Lung (tissue), 12 donors: Measurements from ENCODE around the gene CCDC120. TPM values are rescaled to one million over a fixed set of nuclear protein-coding genes. Genes with fewer than 3 reads are reported as not detected.

Experiments used
- ATAC-seq: fragments of 200-7000 bp; cut with Tn5 transposase; one replicate; pipeline ENCODE4 v1.9.1; 2020; ENCODE audit warnings: moderate number of reproducible peaks; ENCODE audit not compliant: insufficient read depth, low FRiP score
- DNase-seq, 3 donors: peaks; one replicate each; pipeline ENCODE4 v3.0.0-alpha.2; 2013 to 2017
- H3K27ac ChIP-seq, 2 donors: one replicate each; pipeline ENCODE4 v1.5.1; 2013; ENCODE audit warnings: mild to moderate bottlenecking in 2 of 2, moderate library complexity in 2 of 2, control low read depth in 1 of 2, inconsistent platforms in 1 of 2, low read depth in 1 of 2, low read length in 1 of 2
- H3K27me3 ChIP-seq, 3 donors: one replicate each; pipeline ENCODE4 v1.5.1; 2013; ENCODE audit warnings: low read length in 2 of 3; ENCODE audit not compliant: control insufficient read depth in 3 of 3, insufficient read depth in 3 of 3
- H3K36me3 ChIP-seq, 4 donors: one replicate each; pipeline ENCODE4 v1.5.1; 2013; ENCODE audit warnings: low read length in 4 of 4, mild to moderate bottlenecking in 1 of 4, moderate library complexity in 1 of 4; ENCODE audit not compliant: control insufficient read depth in 4 of 4, insufficient read depth in 4 of 4
- H3K4me1 ChIP-seq, 5 donors: one replicate each; pipeline ENCODE4 v1.5.1; 2013; ENCODE audit warnings: low read length in 5 of 5, mild to moderate bottlenecking in 2 of 5, moderate library complexity in 1 of 5; ENCODE audit not compliant: control insufficient read depth in 5 of 5, insufficient read depth in 5 of 5
- H3K4me3 ChIP-seq: one replicate; pipeline ENCODE4 v1.5.1; 2013; ENCODE audit warnings: mild to moderate bottlenecking, control low read depth, moderate library complexity
- H3K9ac ChIP-seq, 2 donors: one replicate each; pipeline ENCODE4 v1.5.1; 2013; ENCODE audit warnings: low read length in 2 of 2, control low read depth in 1 of 2; ENCODE audit not compliant: insufficient read depth in 1 of 2
- H3K9me3 ChIP-seq, 4 donors: one replicate each; pipeline ENCODE4 v1.5.1; 2013; ENCODE audit warnings: low read length in 3 of 4, mild to moderate bottlenecking in 1 of 4, moderate library complexity in 1 of 4; ENCODE audit not compliant: control insufficient read depth in 4 of 4, insufficient read depth in 3 of 4
- CTCF ChIP-seq: IDR thresholded peaks from 2 replicates; pipeline ENCODE4 v1.5.1; 2012; ENCODE audit warnings: mild to moderate bottlenecking; ENCODE audit errors: control extremely low read depth, extremely low read depth
- WGBS, 2 donors: extraction: QIAGEN DNeasy Blood & Tissue Kit; methylation state at CpG; one replicate each; pipeline ENCODE4 v1.1.7; 2013; 5-methylcytosine and 5-hydroxymethylcytosine counted together
- polyA plus RNA-seq, 2 donors: library from polyadenylated mRNA; stranded (reverse); fragments of 200-250 nt; gene quantifications; one replicate each; pipeline ENCODE4 v1.2.1, GENCODE V29; 2013
- total RNA-seq, 2 donors: library from RNA; depleted of rRNA in 1 of 2; stranded (reverse); fragments of >200 nt in 1 of 2; gene quantifications; one replicate each; pipeline ENCODE4 v1.2.1, GENCODE V29; 2014 to 2021
- donor health status: control.
- donor health status: control.
- donor health status: Bipolar disorder and iron deficiency.
- donor health status: healthy.
- donor health status: DM: yes; HTN: yes; CAD: no.

The CCDC120 gene
- total and polyA plus RNA-seq, 4 donors = 3.8 to 11.3 (median 5.2) TPM

GRCh38 chrX:49066690-49067089, 7.9 kb downstream of the CCDC120 start:
- 75 to 79% methylated on average over 8 to 9 of the region's 9 CpGs for WGBS, 2 donors
- no peak overlapping the region for H3K9ac ChIP-seq
- DNase-seq (no peak), ATAC-seq (no peak)
- H3K36me3 ChIP-seq = peaks cover 0 to 7% (median 0%) of the 10 kb centered on the region in 4 donors
- peaks cover 0 to 5% (median 0%) of the 10 kb centered on the region in 4 donors for H3K9me3 ChIP-seq
- H3K4me3 ChIP-seq = no peak overlapping the region
- no peak for TF ChIP-seq CTCF
- no peak overlapping the region for H3K27ac ChIP-seq
- no peaks in the 10 kb centered on the region for H3K27me3 ChIP-seq
- no peaks in the 10 kb centered on the region for H3K4me1 ChIP-seq

GRCh38 chrX:49067285-49068120, 8.7 kb downstream of the CCDC120 start:
- TF ChIP-seq CTCF = no peak
- ATAC-seq (no peak), DNase-seq (no peak)
- peaks cover 0 to 7% (median 0%) of the 10 kb centered on the region in 4 donors for H3K36me3 ChIP-seq
- peaks cover 0 to 2% (median 0%) of the 10 kb centered on the region in 5 donors for H3K4me1 ChIP-seq
- no peak overlapping the region for H3K27ac ChIP-seq
- WGBS, 2 donors = 86 to 93% methylated on average over 13 to 41 of the region's 41 CpGs
- no peaks in the 10 kb centered on the region for H3K27me3 ChIP-seq
- no peak overlapping the region for H3K4me3 ChIP-seq
- H3K9ac ChIP-seq = no peak overlapping the region
- peaks cover 0 to 11% (median 0%) of the 10 kb centered on the region in 4 donors for H3K9me3 ChIP-seq

- Histone ChIP-seq H3K4me3 (no peak overlapping the region), H3K4me1 (peaks cover 0 to 6% (median 0%) of the 10 kb centered on the region in 5 donors), H3K9me3 (peaks cover 0 to 12% (median 0%) of the 10 kb centered on the region in 4 donors), H3K9ac (no peak overlapping the region), H3K36me3 (peaks cover 0 to 7% (median 0%) of the 10 kb centered on the region in 4 donors), H3K27ac (no peak overlapping the region), H3K27me3 (no peaks in the 10 kb centered on the region)
- WGBS, 2 donors = 90 to 98% methylated on average over 11 of the region's 11 CpGs
- ATAC-seq (no peak), DNase-seq (no peak)
- TF ChIP-seq CTCF = no peak
Measured at GRCh38 chrX:49069038-49069437, 10.2 kb downstream of the CCDC120 start.
